AG09319 (cell line): ENCODE measurements around the gene FARS2.

Experiments used
- DNase-seq: peaks from one replicate; pipeline ENCODE4 v3.0.0-alpha.2; 2010; ENCODE audit warnings: low read depth; ENCODE audit errors: extremely low read depth
- TF ChIP-seq, protein P1 (sequence below): IDR thresholded peaks from 2 replicates; pipeline ENCODE4 v1.5.1; 2011; ENCODE audit warnings: low read depth, mild to moderate bottlenecking, inconsistent platforms, low read length, moderate library complexity

The FARS2 gene

DNA sequence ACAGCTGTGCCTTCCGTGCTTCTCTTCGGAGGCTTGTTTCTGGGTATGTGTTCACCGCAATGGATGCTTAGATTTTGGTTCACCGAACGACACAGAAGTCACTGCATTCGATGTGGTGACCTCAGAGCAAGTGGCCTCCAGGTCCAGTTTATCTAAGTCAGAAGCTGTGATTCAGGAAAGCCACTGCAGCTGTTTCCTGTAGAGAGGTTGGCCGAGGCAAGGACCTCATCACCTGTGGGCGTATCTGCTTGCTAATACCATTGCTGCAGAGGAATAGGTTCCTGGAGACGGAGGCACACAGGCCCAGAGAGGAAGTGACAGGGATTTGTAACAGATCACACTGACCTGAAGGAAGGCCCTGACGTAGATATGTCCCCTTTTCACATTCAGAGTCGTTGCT lies 82.7 kb downstream of the FARS2 start:
- no peak for DNase-seq
- TF ChIP-seq, protein P1, sequence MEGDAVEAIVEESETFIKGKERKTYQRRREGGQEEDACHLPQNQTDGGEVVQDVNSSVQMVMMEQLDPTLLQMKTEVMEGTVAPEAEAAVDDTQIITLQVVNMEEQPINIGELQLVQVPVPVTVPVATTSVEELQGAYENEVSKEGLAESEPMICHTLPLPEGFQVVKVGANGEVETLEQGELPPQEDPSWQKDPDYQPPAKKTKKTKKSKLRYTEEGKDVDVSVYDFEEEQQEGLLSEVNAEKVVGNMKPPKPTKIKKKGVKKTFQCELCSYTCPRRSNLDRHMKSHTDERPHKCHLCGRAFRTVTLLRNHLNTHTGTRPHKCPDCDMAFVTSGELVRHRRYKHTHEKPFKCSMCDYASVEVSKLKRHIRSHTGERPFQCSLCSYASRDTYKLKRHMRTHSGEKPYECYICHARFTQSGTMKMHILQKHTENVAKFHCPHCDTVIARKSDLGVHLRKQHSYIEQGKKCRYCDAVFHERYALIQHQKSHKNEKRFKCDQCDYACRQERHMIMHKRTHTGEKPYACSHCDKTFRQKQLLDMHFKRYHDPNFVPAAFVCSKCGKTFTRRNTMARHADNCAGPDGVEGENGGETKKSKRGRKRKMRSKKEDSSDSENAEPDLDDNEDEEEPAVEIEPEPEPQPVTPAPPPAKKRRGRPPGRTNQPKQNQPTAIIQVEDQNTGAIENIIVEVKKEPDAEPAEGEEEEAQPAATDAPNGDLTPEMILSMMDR: no peak

DNA sequence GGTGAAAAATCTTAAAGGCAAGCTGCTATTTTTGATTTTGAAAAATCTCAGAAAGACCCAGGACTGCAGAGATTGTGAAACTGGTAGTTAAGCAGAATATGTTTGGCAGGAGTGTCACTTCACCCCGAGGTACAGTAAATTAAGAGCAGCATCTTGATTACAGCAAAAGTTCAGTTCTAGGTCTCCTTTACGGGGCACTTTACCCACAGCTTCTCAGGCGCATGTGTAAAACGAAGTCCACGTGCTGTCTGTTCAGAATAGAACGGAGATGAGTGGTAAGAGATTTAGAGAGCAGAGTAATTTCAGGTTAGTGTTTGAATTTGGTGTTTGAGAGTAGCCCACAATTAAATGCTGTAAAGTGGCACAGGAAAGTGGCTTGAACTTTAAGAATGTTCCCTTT lies 84.0 kb downstream of the FARS2 start:
- DNase-seq: no peak

DNA sequence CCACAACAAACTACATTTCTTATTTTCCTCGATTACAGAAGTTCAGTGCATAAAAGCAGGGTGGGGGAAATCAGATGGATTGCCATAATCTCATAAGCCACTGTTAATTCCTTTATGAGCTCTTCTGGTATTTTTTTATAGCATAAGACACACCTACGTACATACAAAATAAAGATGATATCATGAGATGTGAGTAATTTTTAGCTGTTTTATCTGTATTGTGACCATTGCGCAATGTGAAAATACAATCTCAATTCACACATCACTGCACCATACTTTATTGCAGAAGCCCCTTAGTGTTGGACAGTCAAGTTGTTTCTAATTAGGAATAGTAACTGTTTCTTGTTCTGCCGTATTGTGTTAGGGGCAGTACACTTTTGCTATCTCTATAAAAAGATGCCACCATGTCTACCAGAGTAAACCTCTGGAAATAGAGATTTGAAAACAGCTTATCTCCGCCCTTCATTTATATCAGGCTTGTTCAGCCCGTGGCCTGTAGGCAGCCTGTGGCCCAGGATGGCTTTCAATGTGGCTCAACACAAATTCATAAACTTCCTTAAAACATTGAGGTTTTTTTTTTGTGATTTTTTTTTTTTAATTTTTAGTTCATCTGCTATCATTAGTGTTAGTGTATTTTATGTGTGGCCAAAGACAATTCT lies 90.4 kb downstream of the FARS2 start:
- TF ChIP-seq, protein P1: no peak
- DNase-seq: no peak

More for the DNA sequence above, 84.0 kb downstream of the FARS2 start:
- TF ChIP-seq, protein P1: no peak

DNA sequence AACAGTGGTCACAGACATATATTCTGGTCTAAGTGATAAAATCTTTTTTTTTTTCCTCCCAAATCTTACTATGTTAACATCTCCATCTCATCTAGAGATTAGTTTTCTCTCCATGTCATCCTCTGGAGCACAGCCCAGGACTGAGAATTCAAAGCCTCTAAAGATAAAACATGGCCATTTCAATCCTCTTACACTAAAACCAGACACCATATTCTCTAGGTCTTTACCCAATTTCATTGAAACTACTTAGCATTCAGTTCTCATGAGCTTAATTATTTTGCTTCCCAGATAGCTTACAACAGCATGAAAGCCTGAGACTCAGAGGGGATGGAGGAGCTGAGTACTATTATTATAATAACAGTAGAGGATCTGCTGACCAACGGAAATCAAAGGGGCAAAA lies 92.7 kb downstream of the FARS2 start:
- DNase-seq: no peak
- TF ChIP-seq, protein P1: no peak

DNA sequence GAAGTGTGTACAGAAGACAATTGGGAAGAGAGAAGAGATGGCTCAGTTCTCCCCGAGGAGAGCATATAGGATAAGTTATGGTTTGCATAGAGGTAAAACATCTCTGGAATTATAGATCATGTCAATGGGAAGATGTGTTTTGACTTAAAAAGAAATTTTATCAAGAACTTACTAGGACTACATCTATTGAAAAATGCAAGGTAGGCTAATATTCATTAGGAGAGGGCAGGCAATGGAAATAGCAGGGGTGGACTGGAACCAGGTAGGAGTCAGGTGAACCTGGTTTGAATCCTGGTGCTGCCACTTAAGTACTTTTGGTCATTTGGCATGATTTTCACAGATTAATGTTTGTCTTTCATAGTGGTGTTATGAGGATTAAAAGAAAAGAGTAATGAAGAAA lies 96.2 kb downstream of the FARS2 start:
- TF ChIP-seq, protein P1: no peak
- DNase-seq: no peak

DNA sequence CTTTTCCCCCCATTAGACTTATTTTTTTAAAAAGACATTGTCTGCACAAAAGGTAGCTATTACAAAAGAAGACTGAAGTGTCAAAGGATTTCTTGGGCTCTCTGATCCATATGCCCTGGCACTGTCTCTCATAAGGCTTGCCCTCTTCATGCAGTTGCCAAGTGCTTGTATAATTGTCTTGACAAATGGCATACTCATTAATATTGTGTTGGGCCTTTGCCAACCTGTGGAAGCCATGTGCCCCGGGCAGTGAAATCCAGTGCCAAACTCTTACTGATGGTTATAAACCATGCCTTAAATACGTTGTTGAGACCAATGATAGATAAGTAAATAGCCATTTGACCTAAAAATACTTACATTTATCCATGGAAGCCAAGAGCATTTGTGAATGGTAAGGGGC lies 98.1 kb downstream of the FARS2 start:
- TF ChIP-seq, protein P1: no peak
- no peak for DNase-seq

DNA sequence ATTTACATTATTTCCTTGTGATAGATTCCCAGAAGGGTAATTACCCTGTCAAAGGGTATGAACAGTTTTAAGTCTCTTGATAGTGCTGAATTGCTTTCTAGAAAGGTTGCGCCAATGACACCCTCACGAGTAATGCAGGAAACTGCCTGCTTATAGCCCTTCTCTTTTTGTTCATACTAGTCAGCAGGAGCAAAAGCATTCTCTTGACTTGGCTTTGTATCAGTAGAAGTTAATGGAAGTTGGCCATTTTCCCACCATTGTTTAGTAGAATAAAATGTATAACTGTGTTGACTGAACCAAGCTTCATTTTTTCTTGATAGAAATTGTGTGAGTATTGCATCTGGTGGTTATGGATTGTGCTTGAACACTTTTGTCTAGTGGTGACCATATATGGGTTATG lies 100.1 kb downstream of the FARS2 start:
- TF ChIP-seq, protein P1: no peak
- DNase-seq: no peak
